ENCODE measurements around the gene OASL.

- no peak for TF ChIP-seq FOXM1 (IDR thresholded peaks at IDR 0.05; ENCODE audit: borderline replicate concordance)
- TF ChIP-seq NFRKB (IDR thresholded peaks at IDR 0.05), result no peak
- no peak for TF ChIP-seq PKNOX1 (IDR thresholded peaks at IDR 0.05)
- no peak for TF ChIP-seq SUZ12 (IDR thresholded peaks at IDR 0.05)
- no peak for TF ChIP-seq ZNF384 (IDR thresholded peaks at IDR 0.05)
- TF ChIP-seq L3MBTL2 (conservative IDR thresholded peaks at IDR 0.05), result no peak
- no peak for TF ChIP-seq BHLHE40 (IDR thresholded peaks at IDR 0.05; ENCODE audit: borderline replicate concordance)
- no peak for TF ChIP-seq LEF1 (IDR thresholded peaks at IDR 0.05; ENCODE audit: borderline replicate concordance)
- TF ChIP-seq SP1 (IDR thresholded peaks at IDR 0.05), result no peak
- TF ChIP-seq FOXK2 (IDR thresholded peaks at IDR 0.05), result no peak
- no peak for TF ChIP-seq CTBP1 (IDR thresholded peaks at IDR 0.05; ENCODE audit: borderline replicate concordance)
- no peak for TF ChIP-seq HDGF (IDR thresholded peaks at IDR 0.05; ENCODE audit: borderline replicate concordance)
- TF ChIP-seq FOXA1 (IDR thresholded peaks at IDR 0.05), result no peak
- no peak for TF ChIP-seq ELF4 (IDR thresholded peaks at IDR 0.05)
Observed at GRCh38 chr12:120997448-120997847, 41.6 kb downstream of the OASL start.

Measured in HEK293T (cell line).